K562 (cell line): ENCODE results near the gene ITPK1. TPM values are rescaled to one million over a fixed set of nuclear protein-coding genes. Genes with fewer than 3 reads are reported as not detected.

ENCODE experiments used
- ATAC-seq: fragments of 200-7000 bp; cut with Tn5 transposase; 3 replicates; pipeline ENCODE4 v1.9.1; 2020; ENCODE audit warnings: moderate library complexity
- BruUV-seq: library from RNA; stranded (reverse); fragments of 400-500 nt; replicated peaks from 2 replicates; lab custom pipeline; 2021; lab: Mats Ljungman, UMichigan
- CTCF ChIA-PET: fragments of 300-600 bp; formaldehyde crosslinking; extraction: SDS; loops from one replicate; lab custom pipeline; 2021; ENCODE audit warnings: low intra/inter-chr PET ratio; lab: Yijun Ruan, JAX
- POLR2A ChIA-PET: fragments of 300-600, 350-650 bp; sonication (Branson Sonifier 250); formaldehyde crosslinking; extraction: SDS; loops from one replicate; lab custom pipeline; 2021; ENCODE audit warnings: antibody characterized with exemption, inconsistent platforms; lab: Yijun Ruan, JAX
- DNase-seq, 4 experiments: peaks; one replicate each; pipeline versions ENCODE4 v3.0.0 to v3.0.0-alpha.2; 2011 to 2018; ENCODE audit warnings: low spot score in 3 of 4, mixed read lengths in 3 of 4; ENCODE audit errors: extremely low read depth in 1 of 4
- FAIRE-seq: peaks from 2 replicates; lab custom pipeline; 2011; peaks lifted over from hg19 to GRCh38; lab: Jason Lieb, UNC
- H2AFZ ChIP-seq: 2 replicates; pipeline ENCODE4 v1.6.0; 2011; ENCODE audit warnings: low read depth, low read length, control low read depth, inconsistent platforms
- H3K27ac ChIP-seq: fragments of 200-600 bp; 3 replicates; pipeline ENCODE4 v1.8.0; 2011; ENCODE audit warnings: low read depth, mild to moderate bottlenecking, control low read depth, inconsistent platforms, low read length, moderate library complexity, mixed read lengths; ENCODE audit errors: extremely low read depth
- H3K27me3 ChIP-seq, 2 experiments: fragments of 300-600 bp in 1 of 2; 2 replicates in 1 of 2; 3 replicates in 1 of 2; pipeline versions ENCODE4 v1.6.0 to v1.8.0; 2011; ENCODE audit warnings: inconsistent platforms in 2 of 2, low read length in 2 of 2, mild to moderate bottlenecking in 1 of 2, mixed read lengths in 1 of 2, moderate library complexity in 1 of 2; ENCODE audit not compliant: control insufficient read depth in 2 of 2, insufficient read depth in 2 of 2
- H3K36me3 ChIP-seq: fragments of 300-600 bp; 3 replicates; pipeline ENCODE4 v1.8.0; 2011; ENCODE audit warnings: mild to moderate bottlenecking, low read length, inconsistent platforms; ENCODE audit not compliant: control insufficient read depth, insufficient read depth
- H3K4me1 ChIP-seq, 2 experiments: fragments of 200-600 bp in 1 of 2; replicated peaks in 1 of 2; 2 replicates in 1 of 2; 3 replicates in 1 of 2; pipeline versions ENCODE4 v1.5.1 to v1.8.0; 2011; ENCODE audit warnings: inconsistent platforms in 2 of 2, low read length in 2 of 2, mild to moderate bottlenecking in 1 of 2, mixed read lengths in 1 of 2, moderate library complexity in 1 of 2; ENCODE audit not compliant: control insufficient read depth in 2 of 2, insufficient read depth in 2 of 2
- H3K4me2 ChIP-seq: 2 replicates; pipeline ENCODE4 v1.6.1; 2011; ENCODE audit warnings: low read length, control low read depth, inconsistent platforms, mixed read lengths; ENCODE audit not compliant: insufficient read depth
- H3K4me3 ChIP-seq: fragments of 200-600 bp; sonication (generic), shearing (Covaris generic); 2 replicates; pipeline ENCODE4 v1.5.1; 2016; ENCODE audit warnings: control low read depth, inconsistent platforms
- H3K79me2 ChIP-seq: fragments of 200-600 bp; 3 replicates; pipeline ENCODE4 v1.8.0; 2011; ENCODE audit warnings: low read length, inconsistent platforms; ENCODE audit not compliant: control insufficient read depth, insufficient read depth
- H3K9ac ChIP-seq, 2 experiments: 2 replicates each; pipeline versions ENCODE4 v1.6.0 to v1.6.1; 2011; ENCODE audit warnings: low read depth in 2 of 2, low read length in 2 of 2, control low read depth in 1 of 2, inconsistent platforms in 1 of 2, mild to moderate bottlenecking in 1 of 2, mixed read lengths in 1 of 2; ENCODE audit not compliant: insufficient read depth in 1 of 2
- H3K9me1 ChIP-seq: one replicate; pipeline ENCODE4 v1.6.0; 2011; ENCODE audit warnings: inconsistent platforms, mild to moderate bottlenecking, low read length, moderate library complexity; ENCODE audit not compliant: control insufficient read depth, insufficient read depth
- H3K9me3 ChIP-seq: replicated peaks from 2 replicates; pipeline ENCODE4 v1.5.1; 2011; ENCODE audit warnings: low read depth, low read length, inconsistent platforms; ENCODE audit not compliant: control insufficient read depth, insufficient read depth
- H4K20me1 ChIP-seq: replicated peaks from 2 replicates; pipeline ENCODE4 v1.6.1; 2011; ENCODE audit warnings: low read length, inconsistent platforms, mixed read lengths; ENCODE audit not compliant: control insufficient read depth, insufficient read depth
- CHCHD3 ChIP-seq: fragments of 250-450 bp; sonication (Bioruptor Pico); IDR thresholded peaks from 2 replicates; pipeline ENCODE4 v2.1.2; 2022; ENCODE audit warnings: mild to moderate bottlenecking
- ELK1 ChIP-seq: sonication (generic); formaldehyde crosslinking; IDR thresholded peaks from 2 replicates; pipeline ENCODE4 v1.8.1; 2022; ENCODE audit warnings: missing genetic modification reagents
- RCOR1 ChIP-seq, 2 experiments: IDR thresholded peaks; 2 replicates each; pipeline ENCODE4 v1.6.1; 2012; ENCODE audit warnings: low read depth in 2 of 2, low read length in 2 of 2, borderline replicate concordance in 1 of 2, improper control_type of control experiment in 1 of 2
- ZBTB33 ChIP-seq: sonication (generic); formaldehyde crosslinking; IDR thresholded peaks from 2 replicates; pipeline ENCODE4 v1.8.1; 2023; ENCODE audit warnings: mild to moderate bottlenecking, missing genetic modification reagents
- ZFX ChIP-seq: sonication (generic); formaldehyde crosslinking; IDR thresholded peaks from 2 replicates; pipeline ENCODE4 v1.8.0; 2022; ENCODE audit warnings: mild to moderate bottlenecking, missing genetic modification reagents, moderate library complexity
- ZNF165 ChIP-seq: fragments of 250-450 bp; sonication (Bioruptor Pico); IDR thresholded peaks from 2 replicates; pipeline ENCODE4 v1.4.0; 2020; ENCODE audit warnings: borderline replicate concordance
- ZNF197 ChIP-seq: fragments of 200-800 bp; sonication (Bioruptor generic); IDR thresholded peaks from 2 replicates; pipeline ENCODE4 v1.6.1; 2016; ENCODE audit warnings: low read depth, missing genetic modification characterization, missing compliant biosample characterization
- ZNF561 ChIP-seq: fragments of 450-650 bp; formaldehyde crosslinking; conservative IDR thresholded peaks from 2 replicates; pipeline ENCODE4 v1.4.0; 2020; ENCODE audit warnings: mild to moderate bottlenecking, moderate library complexity
- WGBS: fragments of 100-300 bp; shearing (Covaris generic); methylation state at CpG from one replicate; pipeline ENCODE4 v1.1.6; 2016; ENCODE audit warnings: low coverage, mixed read lengths; ENCODE audit not compliant: insufficient coverage; ENCODE audit errors: missing lambda C conversion rate; 5-methylcytosine and 5-hydroxymethylcytosine counted together
- in situ Hi-C: fragments of 300-500 bp; cut with MboI; formaldehyde crosslinking; loops from 4 replicates; pipeline ENCODE4 v1.15.0; 2018; ENCODE audit warnings: inconsistent platforms, mixed read lengths
- intact Hi-C: fragments of 100-400 bp; cut with micrococcal nuclease; formaldehyde crosslinking; loops from 2 replicates; pipeline ENCODE4 v1.14.2; 2022
- polyA plus RNA-seq, 8 experiments: library from polyadenylated mRNA; depleted of rRNA in 4 of 8; stranded (reverse) in 5 of 8; unstranded in 3 of 8; fragments of >200 nt; fragmentation: Nextera tagmentation in 2 of 8; fragmentation: Illumina TruSeq in 1 of 8; extraction: Ambion mirVana in 2 of 8; extraction: Trizol in 1 of 8; gene quantifications; 2 replicates each; pipeline versions ENCODE4 v1.2.1 to v1.2.3, GENCODE V29; 2011 to 2014; ENCODE audit warnings: inconsistent platforms in 1 of 8, missing spikeins in 1 of 8
- total RNA-seq, 7 experiments: library from RNA; depleted of rRNA in 6 of 7; stranded (reverse); fragments of >200 nt in 6 of 7; fragmentation: Illumina TruSeq in 2 of 7; extraction: Trizol in 2 of 7; gene quantifications; 2 replicates each; pipeline versions ENCODE4 v1.2.1 to v1.2.3, GENCODE V29; 2011 to 2021; ENCODE audit warnings: low replicate concordance in 1 of 7

The ITPK1 gene
- total and polyA plus RNA-seq, 9 of the 15 experiments (the other 6 are each of a cell fraction or from before 2014, with no cell fraction given): 1.2 to 39.2 (median 23.0) TPM

GRCh38 chr14:92959189-92959531 lies 156.6 kb downstream of the ITPK1 start:
- no TSS peak for BruUV-seq
- Histone ChIP-seq H3K27me3 (no peaks in the 10 kb centered on the region), H3K4me3 (no peak overlapping the region), H2AFZ (no peak overlapping the region), H3K36me3 (peaks cover 12% of the 10 kb centered on the region; the same call in 1 of the 3 replicates), H3K9me1 (no peaks in the 10 kb centered on the region), H3K9ac (no peak overlapping the region; a peak in 1 of 4 replicates), H3K9me3 (no peaks in the 10 kb centered on the region), H3K4me1 (no peaks in the 10 kb centered on the region; a peak in 1 of 5 replicates), H3K27ac (no peak overlapping the region), H3K4me2 (no peak overlapping the region), H4K20me1 (no peaks in the 10 kb centered on the region), H3K79me2 (no peaks in the 10 kb centered on the region)
- in situ Hi-C loops (loop anchor here (10.0 kb wide), 1 partner anchor 186 kb away; no protein-coding TSS in a partner anchor), intact Hi-C loops (no loop called here)
- 81% methylated on average over 4 of the region's 10 CpGs for WGBS
- FAIRE-seq: no peak
- CTCF ChIA-PET: no interaction called here
- POLR2A ChIA-PET: interaction anchor here (0.6 to 0.9 kb wide), 2 partner anchors 15 to 106 kb away, joined by 3 to 4 read pairs; no protein-coding TSS in a partner anchor
- TF ChIP-seq ZBTB33 (CRISPR knock-in tag) (no peak), ZFX (CRISPR knock-in tag) (no peak), RCOR1 (IDR thresholded peaks at IDR 0.05; ENCODE audit: borderline replicate concordance in 1 of 2, low read depth in 2 of 2, low read length in 2 of 2) (no peak), ZNF197 (no peak), CHCHD3 (CRISPR knock-in tag) (no peak), ELK1 (no peak), ZNF561 (CRISPR knock-in tag) (no peak), ZNF165 (CRISPR knock-in tag) (no peak)
- no peak for ATAC-seq
- no peak for DNase-seq
